Stimulated activated CD4-positive, alpha-beta T cell treated with anti-CD3 and anti-CD28 coated beads, Interleukin-2, amount 100 ng/mL, for 4 hours (primary cell): ENCODE results near the gene TTLL6.

Experiments used
- DNase-seq: peaks from one replicate; pipeline ENCODE4 v3.0.0-alpha.2; 2020; ENCODE audit warnings: low read depth

TTLL6 gene

DNA sequence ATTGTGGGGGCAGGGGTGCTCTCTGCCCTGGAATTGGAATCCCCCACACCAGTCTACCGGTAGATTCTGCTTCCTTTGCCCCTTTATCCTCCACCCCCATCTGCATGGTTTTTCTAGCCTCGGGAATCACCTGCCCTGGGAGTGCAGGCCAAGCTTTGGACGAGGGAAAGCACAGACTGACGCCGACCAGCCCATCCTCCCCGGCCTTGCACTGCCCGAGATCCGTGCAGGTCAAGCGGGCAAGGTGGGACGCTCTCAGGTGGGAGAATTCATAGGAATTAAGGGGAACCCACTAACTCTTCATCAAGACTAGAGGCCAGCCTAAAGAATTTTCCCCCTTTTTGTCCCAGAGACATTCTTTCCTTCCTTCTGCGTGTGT is 78.6 kb downstream of the TTLL6 start:
- DNase-seq = no peak

DNA sequence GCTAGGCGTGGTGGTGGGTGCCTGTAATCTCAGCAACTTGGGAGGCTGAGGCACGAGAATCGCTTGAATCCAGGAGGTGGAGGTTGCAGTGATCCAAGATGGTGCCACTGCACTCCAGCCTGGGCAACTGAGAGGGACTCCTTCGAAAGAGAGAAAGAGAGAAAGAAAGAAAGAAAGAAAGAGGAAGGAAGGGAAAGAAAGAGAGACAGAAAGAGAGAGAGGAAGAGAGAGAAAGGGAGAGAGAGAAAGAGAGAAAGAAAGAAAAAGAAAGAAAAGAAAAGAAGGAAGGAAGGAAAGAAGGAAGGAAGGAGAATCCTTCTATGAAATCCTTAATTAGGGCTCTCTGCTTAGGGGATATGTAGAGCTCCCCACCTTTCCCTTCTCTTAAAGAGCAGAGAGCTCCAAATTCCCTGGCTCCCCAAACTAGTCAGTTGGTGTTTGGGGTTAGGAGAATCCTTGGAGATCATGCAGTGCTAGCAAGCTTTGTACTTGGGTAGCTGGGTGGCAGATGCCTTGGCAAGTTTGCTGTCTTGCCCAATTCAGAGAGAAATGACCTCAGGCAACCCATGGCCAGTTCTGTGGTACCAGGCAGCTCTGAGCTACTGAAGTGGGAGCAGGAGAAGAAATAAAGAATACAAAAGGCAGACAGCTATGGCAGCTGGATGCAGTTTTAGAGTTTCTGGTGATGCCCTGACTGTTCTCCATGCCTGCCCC is 79.5 kb downstream of the TTLL6 start:
- DNase-seq = no peak

DNA sequence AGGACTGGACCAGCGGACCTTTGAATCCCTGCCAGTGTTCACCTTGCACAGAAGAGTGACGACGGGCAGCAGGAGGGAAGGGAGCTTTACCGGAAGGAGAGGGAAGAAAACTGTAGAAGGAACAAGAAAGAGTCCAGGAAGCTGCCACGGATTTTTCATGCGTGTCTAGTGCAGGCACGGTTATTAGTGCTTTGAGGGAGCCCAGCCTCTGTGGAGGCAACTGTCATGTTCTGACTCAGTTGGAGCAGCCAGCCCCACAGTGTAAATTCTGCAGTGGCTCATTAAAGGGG is 82.0 kb downstream of the TTLL6 start:
- DNase-seq = no peak

- DNase-seq = no peak
Measured at GRCh38 chr17:48734333-48735061, 82.5 kb downstream of the TTLL6 start.

DNA sequence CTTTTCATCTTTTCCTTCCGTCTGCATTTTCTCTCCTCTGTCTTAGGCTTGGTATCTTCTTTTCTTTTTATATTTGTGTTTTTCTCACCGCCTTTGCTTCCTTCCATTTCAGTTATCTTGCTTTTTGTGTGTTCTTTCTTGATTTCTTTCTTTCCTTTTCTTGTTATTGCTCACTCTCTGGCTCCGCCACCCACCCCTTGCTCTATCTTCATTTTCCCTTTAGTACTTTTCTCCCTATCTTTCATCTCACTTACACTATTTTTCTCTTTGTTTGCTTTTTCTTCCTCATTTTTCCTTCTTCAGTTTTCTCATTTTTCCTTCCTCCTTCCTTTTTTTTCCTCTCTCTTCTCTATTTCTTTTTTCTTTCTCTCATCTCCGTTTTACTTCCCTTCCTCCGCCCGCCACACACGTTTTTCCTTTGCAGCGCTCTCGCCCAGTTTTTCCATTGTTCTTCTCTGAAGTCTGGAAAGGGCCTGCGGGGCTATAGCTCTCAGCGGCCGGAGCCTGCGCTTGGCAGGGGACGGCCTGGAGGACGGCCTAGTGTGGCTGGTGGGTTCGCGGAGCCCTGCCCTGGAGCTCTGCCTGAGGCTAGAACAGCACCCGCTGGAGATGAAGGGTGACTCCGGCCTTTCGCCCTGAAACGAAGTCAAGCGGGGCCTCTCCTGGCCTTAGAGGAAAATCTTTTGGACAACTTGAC is 83.2 kb downstream of the TTLL6 start:
- no peak for DNase-seq

- DNase-seq = no peak
Measured at GRCh38 chr17:48732688-48733629, 84.1 kb downstream of the TTLL6 start.

GRCh38 chr17:48731355-48731754 is 85.7 kb downstream of the TTLL6 start:
- DNase-seq = no peak

DNA sequence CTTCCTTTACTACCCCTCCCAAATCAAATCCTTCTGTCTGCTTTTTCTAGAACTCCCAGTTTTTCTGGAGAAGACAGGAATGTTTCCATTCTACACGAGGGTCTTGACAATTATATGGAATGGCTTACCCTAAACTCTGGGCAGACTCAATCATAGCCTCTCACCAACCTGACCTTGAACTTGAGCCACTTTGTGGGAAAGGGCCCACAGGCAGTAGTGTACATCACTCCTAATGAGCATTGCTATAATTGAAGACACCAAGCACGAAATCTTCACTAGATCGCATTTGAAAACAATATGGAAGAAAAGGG is 86.8 kb downstream of the TTLL6 start:
- DNase-seq = no peak

GRCh38 chr17:48729335-48730239 is 87.4 kb downstream of the TTLL6 start:
- DNase-seq = no peak

- no peak for DNase-seq
Measured at GRCh38 chr17:48728232-48729231, 88.5 kb downstream of the TTLL6 start, which contains the start of gene HOXB13. HOXB13 (minus strand) TSS chr17:48728750; CDS start chr17:48728593, 157 bp downstream.

DNA sequence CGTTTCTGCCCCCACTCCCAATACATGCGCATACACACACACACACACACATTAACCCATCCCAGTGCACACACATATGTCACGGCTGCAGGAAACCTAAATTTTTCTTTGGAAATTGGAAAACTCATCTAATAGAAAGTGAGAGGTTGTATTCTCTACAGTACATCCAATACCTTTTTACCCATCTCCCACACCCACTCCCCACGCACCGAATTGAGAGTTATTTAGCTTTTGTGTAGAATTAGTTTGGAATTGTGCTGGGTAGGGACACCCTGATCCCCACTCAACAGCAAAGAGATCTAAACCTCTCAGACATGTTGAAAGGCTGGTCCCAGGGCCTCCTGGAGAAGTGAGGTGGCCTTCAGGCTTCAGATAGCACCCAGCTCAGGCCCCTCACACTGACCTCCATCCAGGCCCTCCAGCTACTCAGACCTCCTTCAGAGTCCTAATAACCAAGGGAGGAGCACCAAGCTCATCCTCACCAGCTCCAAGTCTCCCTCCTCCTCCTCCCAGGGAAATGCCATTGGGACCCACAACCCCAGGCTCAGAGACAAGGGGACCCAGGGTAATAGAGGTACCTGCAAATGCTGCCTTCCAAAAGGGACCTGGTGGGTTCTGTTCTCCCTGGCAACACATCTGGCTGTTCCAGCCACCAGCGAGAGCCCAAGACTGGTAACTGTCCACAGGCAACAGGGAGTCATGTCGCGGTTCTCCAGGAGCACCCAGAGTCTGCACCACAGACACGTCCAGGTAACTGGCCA is 89.4 kb downstream of the TTLL6 start:
- no peak for DNase-seq

DNA sequence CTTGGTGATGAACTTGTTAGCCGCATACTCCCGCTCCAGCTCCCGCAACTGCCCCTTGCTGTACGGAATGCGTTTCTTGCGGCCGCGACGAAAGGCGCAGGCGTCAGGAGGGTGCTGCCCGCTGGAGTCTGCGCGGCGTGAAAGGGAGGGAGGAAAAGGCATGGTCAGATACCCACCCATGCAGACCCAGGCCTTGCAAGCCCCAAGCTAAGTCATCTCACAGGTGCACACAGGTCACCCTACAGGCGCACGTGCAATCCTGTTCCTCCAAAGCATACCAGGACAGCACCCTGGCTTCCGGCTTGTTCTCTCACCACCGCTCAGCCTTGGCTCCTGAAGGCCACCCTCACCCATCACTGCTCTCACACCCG is 90.1 kb downstream of the TTLL6 start:
- DNase-seq = no peak

- no peak for DNase-seq
Measured at GRCh38 chr17:48726114-48726915, 90.7 kb downstream of the TTLL6 start.

DNA sequence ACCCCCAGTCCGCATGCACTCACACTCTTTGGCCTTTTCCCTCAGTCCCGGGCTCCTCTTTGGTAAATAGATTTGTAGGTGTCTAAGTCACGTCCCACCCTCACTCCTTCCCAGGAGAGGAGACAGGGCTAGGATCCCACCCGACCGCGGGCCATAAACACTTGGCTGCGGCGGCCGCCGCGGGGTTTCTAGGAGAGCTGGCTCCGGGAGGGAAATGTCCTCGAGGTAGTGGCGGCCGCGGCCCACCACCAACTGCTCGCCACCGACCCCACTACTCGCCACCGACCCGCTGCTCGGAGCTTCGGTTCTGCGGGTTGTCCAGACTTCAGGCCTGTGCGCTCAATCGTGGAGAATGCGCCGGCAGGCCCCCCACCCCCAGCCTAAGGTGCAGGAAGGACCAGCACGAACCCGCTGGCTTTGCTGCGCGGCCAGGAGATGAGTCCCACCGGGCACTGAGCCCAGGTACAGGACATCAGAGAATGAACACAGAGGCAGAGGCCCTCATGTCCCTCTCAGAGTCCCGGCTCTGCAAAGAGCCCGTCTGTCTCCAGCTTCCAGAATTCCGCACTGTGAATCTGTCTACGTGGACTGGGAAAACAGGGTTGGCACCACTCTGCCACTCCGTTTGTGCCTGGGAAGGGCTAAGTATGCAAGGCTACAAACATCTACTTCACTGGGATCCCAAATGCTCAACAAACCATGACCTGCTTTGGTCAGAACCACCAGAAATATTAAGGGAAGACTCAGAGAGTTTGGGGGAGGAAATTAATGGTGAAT is 91.6 kb downstream of the TTLL6 start:
- DNase-seq = no peak

DNA sequence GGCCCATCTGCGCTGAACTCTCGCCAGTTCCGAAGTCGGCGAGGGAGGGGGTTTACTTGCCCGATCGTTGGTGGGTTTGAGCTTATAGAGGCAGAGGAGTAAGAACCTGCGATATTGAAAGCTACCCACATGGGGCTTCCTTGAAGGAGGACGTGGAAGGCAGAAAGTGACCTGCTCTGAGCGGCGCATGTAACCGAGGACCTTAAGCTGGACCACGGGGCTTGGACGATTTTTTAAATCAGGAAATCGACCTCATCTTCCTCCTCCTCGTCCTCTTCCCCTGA is 92.1 kb downstream of the TTLL6 start:
- no peak for DNase-seq

DNA sequence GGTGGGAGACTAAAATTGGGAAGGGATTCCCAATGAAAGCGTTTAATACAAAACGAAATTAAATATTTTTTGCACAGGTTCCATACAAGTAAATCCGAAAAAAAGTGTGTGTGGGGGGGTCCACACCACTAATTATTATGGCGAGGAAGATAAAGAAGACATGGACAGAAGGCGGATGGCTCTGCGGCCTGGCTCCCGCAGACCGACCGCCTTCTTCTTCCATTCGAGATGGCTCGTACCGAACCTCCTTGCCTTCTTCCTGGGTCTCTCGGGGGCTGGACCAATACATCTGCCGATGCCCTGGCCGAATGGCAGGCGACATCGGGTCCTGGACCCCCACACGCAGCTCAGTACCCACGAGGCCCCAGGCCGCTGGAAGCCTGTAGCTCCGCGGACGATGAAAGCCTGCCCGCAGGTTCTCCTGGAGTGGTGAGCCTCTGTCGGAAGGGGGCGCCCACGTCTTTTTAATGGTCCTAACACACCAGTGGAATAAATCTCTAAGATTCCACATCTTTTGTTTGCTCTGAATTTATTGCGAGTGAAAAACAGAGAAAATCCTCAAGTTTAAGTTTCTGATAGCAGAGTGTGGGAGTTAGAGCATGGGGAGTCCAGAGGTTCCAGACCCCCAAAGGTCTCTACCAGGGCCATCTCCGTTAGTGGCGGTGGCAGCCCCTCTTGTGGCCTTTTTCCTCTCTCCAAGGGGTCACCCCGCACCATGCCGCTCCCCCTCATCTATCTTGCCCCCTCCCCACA is 92.6 kb downstream of the TTLL6 start:
- DNase-seq = peak; percentile 63
